Activated CD8-positive, alpha-beta memory T cell treated with anti-CD3 and anti-CD28 coated beads for 48 hours (primary cell): ENCODE data around the gene FOSL2.

Experiments
- DNase-seq, 3 experiments: peaks; one replicate each; pipeline ENCODE4 v3.0.0-alpha.2; 2020; ENCODE audit warnings: low read depth in 2 of 3, low spot score in 2 of 3

Gene FOSL2

GRCh38 chr2:28394331-28394877, 1.7 kb downstream of the FOSL2 start:
- no peak for DNase-seq

DNA sequence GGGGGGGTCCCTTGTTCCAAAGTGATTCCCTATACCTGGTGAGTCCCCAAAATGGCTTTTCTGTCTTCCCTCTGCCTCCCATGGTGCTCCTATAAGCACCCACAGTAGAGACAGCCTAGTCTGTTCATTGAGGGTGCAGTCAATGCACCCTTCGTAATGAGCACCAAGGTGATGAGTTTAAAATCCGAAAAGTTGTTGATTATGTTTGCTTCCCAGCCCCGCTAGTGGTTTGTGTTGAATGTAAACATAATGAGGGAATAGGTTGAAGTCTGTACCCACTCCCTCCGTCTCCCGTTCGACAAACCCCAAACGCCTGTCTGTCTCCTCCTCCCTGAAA, 2.3 kb downstream of the FOSL2 start:
- DNase-seq = no peak

- DNase-seq = no peak
These were observed 2.8 kb downstream of the FOSL2 start for GRCh38 chr2:28395334-28396061.

DNA sequence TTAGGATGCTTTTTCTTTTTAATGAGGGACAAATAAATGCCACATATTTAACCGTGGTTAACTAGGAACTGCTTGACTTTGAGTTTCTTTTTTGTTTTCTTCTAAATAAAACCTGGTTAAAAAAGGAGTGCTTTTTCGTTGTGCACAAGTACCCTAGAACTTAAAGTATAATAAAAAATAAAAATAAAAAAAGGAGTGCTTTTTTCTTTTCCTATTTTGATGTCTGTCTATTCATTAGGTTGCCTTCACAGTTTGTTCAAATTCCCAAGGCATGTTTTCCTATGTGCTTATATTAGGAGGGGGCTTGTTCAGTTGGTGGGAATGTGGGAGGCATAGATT, 4.4 kb downstream of the FOSL2 start:
- DNase-seq = no peak

GRCh38 chr2:28398101-28398834, 5.6 kb downstream of the FOSL2 start:
- DNase-seq = no peak

DNA sequence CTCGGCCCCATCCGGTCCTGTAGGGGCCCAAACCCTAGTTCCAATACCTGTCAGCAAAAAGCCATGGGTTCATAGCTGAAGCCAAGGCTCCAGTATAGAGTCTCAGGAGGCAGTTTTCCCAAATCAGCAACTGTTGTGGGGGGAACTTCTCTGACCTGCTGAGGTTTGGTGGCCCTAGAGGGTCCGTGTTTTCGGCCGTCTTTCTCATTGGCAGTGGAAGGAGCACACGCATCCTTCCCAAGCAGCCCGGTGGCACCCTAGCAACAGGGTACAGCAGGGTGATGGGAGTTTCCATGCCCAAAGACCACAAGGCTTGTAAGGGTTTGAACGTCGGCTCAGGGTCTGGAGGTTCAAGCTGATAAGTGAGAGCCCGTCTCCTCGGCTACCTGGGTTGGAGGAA, 6.6 kb downstream of the FOSL2 start:
- no peak for DNase-seq

DNA sequence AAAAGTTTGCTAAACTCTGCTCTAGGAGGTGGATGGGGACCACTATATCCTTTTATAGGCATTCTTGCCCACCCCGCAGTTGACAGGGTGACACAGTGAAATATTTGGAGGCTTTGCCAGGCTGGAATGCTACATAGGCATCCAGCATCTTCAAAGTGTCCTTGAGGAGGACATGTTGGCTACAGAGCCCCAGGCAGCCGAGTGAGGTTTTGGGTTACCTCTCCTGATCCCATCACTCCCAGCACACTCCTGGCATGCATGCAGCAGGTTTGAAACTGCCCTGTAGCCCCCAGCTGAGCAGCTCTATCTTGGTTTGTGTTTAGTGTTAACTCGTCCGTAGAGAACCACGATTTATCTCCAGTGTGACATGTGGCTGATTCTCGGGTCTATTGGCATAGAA, 7.3 kb downstream of the FOSL2 start:
- DNase-seq = no peak

DNA sequence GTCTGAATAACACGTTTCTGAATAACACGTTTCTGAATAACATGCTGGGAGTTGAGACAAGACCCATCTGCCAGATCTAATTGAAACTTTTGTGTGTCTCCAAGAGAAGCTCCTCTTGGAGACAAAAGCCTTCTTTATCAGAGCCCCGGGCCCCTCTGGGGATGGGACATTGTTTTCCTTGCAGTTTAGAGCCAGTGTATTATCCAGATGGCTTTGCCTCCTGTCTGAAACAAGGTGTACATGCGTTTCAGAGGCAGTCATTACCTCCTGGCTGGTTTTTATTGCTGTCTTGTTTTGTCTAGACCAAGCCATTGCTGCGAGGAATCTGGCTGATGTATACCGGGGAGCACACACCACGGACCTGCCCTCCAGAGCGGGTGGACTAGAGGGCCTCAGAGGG, 7.8 kb downstream of the FOSL2 start:
- DNase-seq = no peak

GRCh38 chr2:28400921-28401320, 8.3 kb downstream of the FOSL2 start:
- no peak for DNase-seq

- no peak for DNase-seq
These were observed 8.8 kb downstream of the FOSL2 start for GRCh38 chr2:28401411-28401810.

DNA sequence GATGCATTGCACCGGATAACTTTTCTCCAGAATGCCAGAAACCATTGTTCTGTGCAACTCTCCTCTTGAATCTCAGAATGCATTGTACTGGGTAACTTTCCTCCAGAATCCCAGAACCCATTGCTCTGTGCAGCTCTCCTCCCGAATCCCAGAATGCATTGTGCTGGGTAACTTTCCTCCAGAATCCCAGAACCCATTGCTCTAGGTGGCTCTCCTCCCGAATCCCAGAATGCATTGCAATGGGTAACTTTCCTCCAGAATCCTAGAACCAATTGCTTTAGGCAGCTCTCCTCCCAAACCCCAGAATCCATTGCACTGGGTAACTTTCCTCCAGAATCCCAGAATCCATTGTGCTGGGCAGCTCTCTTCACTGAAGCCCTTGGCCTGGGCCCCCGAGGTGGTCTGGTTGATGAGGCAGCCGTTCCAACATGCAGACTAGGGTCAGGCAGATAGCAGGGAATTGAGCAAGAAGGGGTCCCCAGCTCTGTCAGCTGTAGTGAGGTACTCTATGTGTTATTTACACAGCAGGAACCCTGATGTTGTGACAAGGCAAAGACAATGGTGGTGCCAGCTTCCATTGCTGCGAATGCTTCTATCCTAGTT, 9.4 kb downstream of the FOSL2 start:
- DNase-seq = no peak

DNA sequence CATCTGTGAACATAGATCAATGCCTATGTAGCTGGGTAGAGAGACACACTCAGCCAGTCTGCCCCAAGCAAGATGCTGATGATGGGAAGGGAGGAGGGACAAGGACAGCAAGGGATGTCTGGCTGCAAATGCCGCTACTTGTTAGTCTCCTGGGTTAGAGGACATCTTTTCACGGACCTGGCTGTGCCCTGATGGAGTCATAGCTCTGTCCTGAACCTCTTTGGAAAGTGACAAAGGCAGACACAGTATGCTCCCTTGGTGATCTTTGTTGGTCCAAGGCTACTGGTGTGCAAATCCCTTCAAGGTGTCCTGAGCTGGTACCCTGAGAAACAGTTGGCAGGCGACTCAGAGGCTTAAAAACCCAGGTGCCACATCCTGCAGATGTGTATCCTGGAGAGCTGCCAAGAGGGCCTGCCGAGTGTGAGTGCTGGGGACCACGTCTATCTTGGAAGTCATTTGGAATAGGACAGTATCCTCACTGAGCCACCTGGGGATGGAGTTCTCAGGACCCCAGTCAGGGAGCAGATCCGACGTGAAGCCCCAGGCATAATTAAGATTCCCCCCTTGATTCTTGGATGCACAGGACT, 10.8 kb downstream of the FOSL2 start:
- DNase-seq = no peak

GRCh38 chr2:28404086-28404485, 11.4 kb downstream of the FOSL2 start:
- DNase-seq = no peak

DNA sequence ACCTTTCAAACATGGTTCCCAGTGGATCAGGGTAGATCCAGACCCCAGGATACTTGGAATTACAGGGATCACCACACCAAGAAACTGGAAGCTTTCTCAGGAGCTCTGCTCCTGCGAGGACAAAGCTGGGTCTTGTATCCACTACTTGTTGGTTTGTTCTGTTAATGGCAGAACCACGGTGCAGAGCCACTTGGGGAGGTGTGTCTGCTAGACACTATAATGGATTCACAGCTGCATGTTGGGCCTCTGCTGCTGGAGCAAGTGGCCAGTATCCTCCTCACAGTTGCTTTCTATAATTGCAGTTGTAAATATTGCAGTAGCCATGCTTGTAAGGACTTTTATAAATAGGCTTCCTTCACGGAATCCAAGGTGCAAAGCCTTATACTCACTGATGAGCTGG, 12.9 kb downstream of the FOSL2 start:
- DNase-seq = no peak

DNA sequence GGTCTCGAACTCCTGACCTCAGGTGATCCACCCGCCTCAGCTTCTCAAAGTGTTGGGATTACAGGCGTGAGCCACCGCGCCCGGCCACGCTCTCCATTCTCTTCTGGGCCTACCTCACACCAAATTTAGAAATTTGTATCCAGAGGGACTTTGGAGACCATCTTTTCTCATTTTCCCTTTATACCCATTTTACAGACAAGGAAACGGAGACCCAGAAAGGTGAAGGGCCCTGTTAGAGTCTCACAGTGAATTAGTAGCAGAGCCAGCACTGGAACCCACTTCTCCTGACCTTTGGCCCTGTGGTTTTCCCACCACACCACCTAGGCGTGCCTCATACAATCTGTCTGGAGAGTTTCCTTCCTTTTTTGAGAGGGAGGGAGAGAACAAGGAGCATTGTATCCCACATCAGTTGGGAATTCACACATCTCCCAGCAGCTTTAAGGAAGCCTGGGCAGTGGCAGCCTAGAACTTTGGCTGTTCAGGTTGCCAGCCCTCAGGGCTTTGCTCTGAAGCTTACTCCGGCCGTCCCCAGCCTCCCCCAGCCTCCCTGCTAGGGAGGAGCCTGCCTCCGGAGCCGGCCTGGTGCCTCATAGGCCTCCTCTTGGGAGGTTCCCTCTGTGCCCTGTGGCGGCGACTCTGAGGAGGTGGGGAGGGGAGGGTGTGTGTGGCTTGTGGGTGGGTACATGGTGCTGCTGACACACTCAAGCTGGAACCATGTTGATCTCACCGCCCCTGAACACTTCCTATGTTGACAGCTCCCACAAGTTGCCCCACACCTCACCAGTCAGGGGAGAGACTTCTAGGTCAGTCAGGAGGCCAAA, 13.8 kb downstream of the FOSL2 start:
- DNase-seq = peak in 1 of 3 experiments; percentile 55

DNA sequence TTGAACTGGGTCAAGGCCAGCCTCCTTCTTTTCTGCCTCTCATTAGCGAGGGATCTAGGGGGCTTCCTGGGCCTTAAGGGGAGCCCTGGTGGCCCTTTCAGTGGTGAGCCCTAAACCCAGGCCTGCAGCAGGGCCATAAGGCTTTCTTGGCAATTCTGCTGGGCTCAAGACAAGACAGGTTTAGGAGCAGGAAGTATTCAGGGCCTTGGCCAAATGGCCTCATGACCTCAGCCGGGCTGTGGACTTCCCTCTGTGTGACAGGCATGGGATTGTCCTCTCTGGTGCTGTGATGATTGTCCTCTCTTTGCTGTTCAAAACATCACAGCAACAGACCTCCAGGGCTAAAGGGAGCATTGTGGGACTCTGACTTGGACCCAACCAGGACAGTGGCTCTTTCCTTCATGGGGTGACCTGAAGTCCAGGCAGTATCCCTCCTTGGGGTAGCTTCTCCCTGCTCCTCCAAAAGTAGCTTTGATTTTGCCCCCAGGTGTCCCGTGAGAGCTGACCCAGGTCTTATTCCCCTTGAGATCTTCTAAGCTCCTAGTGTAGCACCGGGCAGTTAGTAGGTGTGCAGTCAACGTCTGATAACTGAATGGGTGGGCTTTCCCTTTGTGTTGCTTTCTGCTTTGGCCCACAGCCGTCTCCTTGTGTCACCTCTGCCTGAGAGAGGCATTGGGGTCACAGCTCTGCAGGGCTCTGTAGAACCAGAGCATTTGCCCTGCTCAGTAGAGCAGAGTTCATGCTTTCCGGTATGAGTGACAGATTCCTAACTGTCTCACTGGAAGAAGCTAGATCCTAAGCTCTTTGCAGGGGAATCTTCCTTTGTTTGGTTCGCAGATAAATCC, 14.7 kb downstream of the FOSL2 start:
- DNase-seq = no peak

- no peak for DNase-seq
These were observed 15.5 kb downstream of the FOSL2 start for GRCh38 chr2:28407976-28408690.

DNA sequence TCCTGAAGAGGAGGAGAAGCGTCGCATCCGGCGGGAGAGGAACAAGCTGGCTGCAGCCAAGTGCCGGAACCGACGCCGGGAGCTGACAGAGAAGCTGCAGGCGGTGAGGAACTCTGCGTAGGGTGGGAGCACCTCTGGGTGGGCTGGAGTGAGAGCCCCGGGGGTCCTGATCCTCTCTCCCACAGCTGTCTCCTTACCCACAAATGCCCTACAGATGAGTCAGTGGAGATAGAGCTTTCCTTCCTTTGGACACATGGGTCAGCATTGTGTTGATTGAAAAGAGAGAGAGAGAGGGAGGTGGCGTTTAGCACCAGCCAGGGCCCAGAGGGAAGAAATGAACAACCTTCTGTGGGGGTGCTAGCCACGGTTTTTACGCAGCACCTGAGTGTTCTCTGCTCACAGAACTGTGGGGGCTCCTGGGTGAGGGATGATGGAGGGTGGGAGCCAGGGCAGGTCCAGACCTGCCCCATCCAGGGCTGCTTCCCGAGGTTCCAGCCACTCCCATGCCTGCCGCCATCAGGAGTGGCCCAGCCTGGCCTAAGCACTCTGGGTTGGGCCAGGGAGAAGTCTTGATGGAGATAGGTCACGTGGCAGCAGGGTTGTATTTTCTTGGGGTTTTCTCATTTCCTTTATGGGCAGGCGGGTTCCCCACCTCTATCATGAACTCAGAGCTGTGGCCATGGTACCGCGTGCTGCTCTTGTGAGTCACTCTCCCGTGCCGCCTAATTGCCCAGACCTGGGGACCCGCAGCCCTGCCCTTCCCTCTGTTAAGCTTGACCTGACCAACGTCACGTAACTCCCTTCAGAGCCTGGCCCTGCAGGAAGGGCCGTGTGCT, 16.3 kb downstream of the FOSL2 start:
- DNase-seq = peak in 2 of 3 experiments; percentile 45 to 68
